PC-3 (cell line): ENCODE results near the gene CDC45.

Source experiments
- EZH2 ChIP-seq: fragments of 300-600 bp; sonication (generic); IDR thresholded peaks from one replicate; pipeline ENCODE4 v1.6.1; 2017; ENCODE audit warnings: antibody characterized with exemption, mild to moderate bottlenecking, low read length; ENCODE audit not compliant: unreplicated experiment
- EZH2phosphoT487 ChIP-seq: fragments of 300-600 bp; sonication (generic); IDR thresholded peaks from 2 replicates; pipeline ENCODE4 v1.6.1; 2018; ENCODE audit warnings: mild to moderate bottlenecking, antibody characterized with exemption, low read length, borderline replicate concordance
- TF ChIP-seq, protein P1 (sequence below): fragments of 300-600 bp; sonication (generic); conservative IDR thresholded peaks from 2 replicates; pipeline ENCODE4 v1.5.1; 2017; ENCODE audit warnings: antibody characterized with exemption, low read depth, mild to moderate bottlenecking, low read length

DNA sequence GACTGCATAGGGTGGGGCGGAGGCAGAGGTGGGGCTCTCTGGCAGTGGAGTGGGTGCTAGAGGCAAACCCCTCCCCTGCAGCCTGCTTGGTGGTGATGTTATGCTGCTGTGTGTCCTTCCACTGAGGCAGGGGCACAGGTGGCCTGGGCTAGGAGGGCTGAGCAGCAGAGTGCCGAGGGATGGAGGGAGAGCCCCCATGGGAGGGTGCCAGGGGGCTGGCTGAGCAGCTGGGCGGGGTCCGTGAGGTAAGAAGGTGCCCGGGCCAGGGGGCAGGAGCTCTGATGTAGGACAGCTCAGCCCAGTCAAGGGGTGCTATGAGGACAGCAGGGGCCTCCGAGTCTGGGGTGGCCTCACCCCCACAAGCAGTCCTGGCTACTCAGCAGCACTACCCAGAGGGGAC is 40.3 kb downstream of the CDC45 start:
- TF ChIP-seq EZH2 = no peak
- TF ChIP-seq, protein P1, sequence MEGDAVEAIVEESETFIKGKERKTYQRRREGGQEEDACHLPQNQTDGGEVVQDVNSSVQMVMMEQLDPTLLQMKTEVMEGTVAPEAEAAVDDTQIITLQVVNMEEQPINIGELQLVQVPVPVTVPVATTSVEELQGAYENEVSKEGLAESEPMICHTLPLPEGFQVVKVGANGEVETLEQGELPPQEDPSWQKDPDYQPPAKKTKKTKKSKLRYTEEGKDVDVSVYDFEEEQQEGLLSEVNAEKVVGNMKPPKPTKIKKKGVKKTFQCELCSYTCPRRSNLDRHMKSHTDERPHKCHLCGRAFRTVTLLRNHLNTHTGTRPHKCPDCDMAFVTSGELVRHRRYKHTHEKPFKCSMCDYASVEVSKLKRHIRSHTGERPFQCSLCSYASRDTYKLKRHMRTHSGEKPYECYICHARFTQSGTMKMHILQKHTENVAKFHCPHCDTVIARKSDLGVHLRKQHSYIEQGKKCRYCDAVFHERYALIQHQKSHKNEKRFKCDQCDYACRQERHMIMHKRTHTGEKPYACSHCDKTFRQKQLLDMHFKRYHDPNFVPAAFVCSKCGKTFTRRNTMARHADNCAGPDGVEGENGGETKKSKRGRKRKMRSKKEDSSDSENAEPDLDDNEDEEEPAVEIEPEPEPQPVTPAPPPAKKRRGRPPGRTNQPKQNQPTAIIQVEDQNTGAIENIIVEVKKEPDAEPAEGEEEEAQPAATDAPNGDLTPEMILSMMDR = no peak
- TF ChIP-seq EZH2phosphoT487 = no peak
